CD4-positive, alpha-beta T cell treated with Interferon alpha-2 for 1 hour (primary cell): ENCODE measurements around the gene ARPP19.
"Not testable (repeated sequence)": the region's sequence is repeated elsewhere in the genome, so short reads cannot be mapped to it uniquely, and the experiment has no call there.

Source experiments
- DNase-seq, 2 donors: peaks; one replicate each; pipeline ENCODE4 v3.0.0-alpha.2; 2020 to 2022

Gene ARPP19, protein sequence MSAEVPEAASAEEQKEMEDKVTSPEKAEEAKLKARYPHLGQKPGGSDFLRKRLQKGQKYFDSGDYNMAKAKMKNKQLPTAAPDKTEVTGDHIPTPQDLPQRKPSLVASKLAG

DNA sequence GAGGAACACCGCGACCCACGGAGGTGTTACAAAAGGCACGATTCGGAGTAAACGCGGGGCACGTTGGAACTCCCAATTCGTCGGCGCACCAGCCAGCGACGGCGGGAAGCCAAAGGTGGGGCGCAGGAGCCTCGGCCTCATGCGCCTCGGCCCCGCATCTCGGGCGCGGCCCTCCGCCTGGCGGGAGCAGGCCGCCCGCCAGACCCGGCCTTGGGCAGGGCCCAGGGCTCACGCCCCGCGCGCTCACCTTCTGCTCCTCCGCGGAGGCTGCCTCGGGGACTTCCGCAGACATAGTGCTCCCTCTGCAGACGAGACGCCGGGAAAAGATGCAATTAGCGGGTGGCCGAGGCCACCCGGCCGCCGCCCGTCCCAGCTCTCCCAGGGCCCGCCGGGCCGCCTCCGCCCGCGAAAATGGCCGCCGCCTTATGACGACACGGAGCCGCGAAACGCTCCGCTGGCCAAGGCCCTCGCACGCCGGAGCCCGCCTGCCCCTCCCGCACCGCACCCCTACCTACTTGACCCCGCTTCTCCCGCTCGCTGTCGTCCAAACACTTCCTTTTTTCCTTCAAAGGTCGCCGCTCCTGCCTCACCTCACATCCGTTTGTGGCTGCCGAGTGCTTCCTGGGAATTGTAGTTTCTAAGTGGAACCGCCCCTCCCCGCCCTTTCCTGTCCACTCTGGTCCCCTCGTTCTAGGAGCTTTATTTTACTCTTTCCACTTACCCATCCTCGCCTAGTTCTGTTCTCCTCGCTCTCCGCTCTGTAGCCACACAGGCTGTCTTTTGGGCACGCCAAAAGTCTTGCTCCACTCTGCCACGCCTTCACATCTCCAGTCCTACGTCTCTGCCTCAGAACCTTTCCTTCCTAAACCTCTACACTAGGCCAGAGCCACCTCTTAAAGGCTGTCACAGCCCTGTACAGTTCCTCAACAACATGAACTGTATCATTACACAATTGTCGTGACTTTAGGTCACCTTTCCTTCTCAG is at the start of gene ARPP19:
ARPP19 (minus strand) TSS at position 430 of the 985 bp plus-strand sequence; CDS start at position 292, 138 bp downstream.
- DNase-seq = peak; percentile 88 to 89

DNA sequence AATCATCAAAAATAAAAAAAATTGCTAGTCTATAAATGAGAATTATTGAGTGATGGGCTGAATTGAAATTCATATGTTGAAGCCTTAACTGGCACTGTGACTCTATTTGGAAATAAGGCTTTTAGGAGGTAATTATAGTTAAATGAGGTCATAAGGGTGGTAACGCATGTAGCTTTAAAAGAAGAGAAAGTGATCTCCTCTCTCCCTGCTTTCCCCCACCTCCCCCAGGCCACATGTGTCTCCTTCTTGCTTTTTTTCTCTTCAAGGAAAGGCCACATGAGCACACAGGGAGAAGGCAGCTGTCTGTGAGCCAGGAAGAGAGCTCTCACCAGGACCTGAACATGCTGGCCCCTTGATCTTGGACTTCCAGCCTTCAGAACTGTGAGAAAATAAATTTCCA is 48.2 kb upstream of the ARPP19 start:
- DNase-seq = no peak

DNA sequence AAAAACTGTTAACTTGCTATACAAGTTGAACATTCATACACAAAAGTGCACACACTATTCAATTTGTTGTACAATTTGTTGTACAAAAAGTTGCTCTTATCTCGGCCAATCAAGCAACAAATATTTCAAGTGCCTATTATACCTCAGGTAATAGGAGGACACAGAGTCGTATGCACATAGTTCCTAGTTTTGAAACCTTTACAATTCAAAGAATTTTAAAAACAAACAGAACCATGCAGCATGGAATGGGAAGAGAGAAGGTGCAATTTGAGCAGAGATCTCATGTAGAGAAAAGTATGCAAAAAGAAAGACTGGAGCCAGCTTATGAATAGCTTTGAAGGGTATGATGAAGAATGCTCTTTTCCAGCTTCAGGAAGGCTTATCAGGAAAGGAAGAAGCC is 46.5 kb upstream of the ARPP19 start:
- no peak for DNase-seq

DNA sequence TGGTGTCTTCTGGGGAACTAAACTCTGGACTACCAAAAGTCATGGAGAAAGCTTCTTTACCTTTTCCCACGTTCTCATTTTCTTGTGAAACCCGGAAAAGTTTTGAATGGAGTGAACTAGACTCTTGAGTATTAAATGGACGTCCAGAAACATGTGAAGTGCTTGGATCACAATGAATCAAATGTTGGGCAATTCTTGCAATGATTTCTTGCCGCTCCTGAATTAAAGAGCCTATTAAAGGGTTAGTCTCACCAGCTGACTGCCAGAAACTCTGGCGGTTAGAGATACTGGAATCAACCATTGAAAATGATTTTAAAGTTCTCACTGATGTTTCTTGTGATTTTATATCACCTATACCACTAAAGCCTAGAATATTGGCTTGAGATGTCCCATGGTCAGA is 40.8 kb upstream of the ARPP19 start:
- DNase-seq = no peak

DNA sequence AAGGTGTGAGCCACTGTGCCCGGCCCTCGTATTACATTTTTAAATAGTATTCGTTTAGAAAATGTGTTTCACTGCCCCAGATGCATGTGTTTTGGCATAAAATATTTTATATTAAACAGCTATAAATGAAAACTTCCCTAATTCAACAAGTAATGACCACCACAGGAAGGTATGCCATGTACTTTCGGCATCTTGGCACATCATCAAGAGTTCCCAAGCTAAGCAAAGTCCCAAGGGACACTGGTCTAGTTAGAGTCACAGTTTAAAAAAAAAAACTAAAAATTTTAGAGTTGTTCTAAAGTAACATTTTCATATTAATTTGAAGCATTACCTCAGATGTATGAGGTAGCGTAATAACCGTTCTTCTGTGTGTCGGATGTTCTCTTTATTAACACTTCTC is 15.6 kb upstream of the ARPP19 start:
- no peak for DNase-seq

DNA sequence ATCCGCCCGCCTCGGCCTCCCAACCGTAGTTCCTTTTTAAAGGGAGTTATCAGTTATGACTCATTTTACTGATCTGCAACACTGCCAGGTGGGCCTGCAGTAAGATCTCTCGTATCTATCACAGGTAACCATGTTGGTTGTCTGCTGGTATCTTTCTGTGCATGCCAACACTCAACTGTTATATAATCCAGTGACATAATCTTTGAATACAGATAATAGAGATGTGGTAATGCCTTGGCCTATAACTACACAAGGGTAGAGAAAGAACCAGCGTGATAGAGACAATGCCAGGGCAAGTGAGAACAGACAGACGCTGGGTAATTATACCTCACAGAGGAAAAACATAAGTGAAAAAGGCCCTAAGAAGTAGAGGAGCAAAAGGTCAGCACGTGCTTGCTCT is 11.0 kb upstream of the ARPP19 start:
- no peak for DNase-seq

DNA sequence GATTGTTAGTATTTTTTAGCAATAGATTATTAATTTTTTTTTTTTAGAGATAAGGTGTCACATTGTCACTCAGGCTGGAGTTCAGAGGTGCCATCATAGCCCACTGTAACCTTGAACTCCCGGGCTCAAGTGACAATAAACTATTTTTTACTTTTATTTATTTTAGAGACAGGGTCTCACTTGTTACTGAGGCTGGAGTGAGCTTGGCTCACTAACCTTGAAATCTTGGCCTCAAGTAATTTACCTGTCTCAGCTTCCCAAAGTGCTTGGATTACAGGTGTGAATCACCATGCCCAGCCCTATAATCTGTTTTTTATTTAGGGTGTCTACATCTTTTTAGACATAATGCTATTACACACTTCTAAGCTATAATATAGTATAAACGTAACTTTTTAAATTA is 7.9 kb upstream of the ARPP19 start:
- DNase-seq = no peak

DNA sequence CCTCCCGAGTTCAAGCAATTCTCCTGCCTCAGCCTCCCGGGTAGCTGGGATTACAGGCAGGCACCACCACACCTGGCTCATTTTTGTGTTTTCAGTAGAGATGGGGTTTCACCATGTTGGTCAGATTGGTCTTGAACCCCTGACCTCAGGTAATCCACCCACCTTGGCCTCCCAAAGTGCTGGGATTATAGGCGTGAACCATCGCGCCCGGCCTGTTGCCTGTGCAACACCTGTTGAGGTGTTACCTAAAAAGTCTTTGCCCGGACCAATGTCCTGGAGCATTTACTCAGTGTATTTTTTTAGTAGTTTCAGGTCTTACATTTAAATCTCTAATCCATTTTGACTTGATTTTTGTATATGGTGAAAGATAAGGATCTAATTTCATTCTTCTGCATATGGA is 6.7 kb upstream of the ARPP19 start:
- not testable (repeated sequence) for DNase-seq

DNA sequence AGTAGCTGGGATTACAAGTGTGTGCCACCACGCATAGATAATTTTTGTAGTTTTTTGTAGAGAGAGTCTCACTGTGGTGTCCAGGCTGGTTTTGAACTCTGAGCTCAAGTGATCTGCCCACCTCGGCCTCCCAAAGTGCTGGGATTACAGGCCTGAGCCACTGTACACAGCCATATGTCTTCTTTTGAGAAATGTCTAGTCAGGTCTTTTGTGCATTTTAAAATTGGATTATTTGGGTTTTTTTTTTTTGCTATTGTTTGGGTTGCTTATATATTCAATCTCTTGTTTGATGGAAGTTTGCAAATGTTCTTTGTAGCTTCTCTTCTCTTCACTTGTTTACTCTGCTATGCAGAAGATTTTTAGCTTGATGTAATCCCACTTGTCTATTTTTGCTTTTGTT is 6.2 kb upstream of the ARPP19 start:
- no peak for DNase-seq

DNA sequence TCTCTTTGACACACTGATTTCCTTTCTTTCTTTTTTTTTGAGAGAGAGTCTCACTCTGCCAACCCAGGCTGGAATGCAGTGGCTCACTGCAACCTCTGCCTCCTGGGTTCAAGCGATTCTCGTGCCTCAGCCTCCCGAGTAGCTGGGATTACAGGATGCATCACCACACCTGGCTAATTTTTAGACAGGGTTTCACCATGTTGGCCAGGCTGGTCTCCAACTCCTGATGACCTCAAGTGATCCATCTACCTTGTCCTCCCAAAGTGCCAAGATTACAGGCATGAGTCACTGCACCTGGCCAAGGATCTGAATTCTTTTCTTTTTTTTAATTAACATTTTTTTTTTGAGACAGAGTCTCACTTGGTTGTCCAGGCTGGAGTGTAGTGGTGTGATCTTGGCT is 5.8 kb upstream of the ARPP19 start:
- DNase-seq = not testable (repeated sequence)

DNA sequence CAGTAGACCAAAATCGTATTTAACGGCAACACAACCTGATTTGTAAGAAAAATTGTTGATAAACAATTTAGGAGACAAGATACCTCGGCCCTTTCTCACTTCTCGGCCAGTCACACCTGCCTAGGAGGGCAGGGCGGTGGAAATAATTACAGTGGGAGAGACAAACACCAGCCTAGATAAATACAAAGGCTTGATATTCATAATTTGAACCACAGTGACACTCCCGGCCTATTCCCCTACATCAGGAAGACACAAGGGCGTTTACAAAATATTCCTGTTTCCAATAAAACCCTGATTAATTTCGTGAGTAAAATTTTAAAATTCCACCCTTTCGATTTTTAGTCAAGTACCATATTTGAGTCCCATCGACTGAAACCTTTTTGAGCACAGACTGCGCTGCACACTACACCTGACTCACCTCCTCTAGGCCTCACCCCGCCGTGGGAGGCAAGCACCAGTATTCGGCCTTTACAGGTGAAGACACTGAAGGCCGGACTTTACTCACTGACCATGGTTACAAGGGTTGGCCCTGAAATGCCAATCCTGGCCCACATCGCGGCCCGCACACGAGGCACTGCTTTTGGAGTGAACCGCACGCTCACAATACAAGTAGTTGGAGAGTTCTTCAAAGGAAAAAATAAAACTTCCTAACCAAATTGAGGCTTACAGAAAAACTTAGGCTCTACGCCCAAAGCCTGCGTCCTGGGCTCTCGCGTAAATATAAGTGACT is 794 bp downstream of the ARPP19 start:
- DNase-seq = peak in 1 of 2 donors; percentile 39

DNA sequence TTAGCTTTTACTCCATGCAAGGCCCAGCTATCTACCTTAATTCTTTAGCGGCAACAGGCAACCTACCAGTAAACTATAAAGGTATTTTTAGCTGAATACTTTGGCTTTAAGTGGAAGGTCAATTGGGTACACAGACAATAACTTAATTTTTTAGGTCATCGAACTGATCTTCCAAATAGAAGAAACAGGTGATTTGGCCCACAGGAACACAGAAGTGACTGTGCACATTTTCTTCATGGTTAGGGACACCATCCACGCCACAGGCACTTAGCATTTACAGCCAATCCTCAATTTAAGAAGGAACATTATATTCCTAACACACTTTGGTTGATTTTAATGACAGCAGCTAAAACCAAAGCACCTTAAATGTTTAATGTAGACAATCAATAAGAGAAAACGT is 1.9 kb downstream of the ARPP19 start:
- DNase-seq = no peak

DNA sequence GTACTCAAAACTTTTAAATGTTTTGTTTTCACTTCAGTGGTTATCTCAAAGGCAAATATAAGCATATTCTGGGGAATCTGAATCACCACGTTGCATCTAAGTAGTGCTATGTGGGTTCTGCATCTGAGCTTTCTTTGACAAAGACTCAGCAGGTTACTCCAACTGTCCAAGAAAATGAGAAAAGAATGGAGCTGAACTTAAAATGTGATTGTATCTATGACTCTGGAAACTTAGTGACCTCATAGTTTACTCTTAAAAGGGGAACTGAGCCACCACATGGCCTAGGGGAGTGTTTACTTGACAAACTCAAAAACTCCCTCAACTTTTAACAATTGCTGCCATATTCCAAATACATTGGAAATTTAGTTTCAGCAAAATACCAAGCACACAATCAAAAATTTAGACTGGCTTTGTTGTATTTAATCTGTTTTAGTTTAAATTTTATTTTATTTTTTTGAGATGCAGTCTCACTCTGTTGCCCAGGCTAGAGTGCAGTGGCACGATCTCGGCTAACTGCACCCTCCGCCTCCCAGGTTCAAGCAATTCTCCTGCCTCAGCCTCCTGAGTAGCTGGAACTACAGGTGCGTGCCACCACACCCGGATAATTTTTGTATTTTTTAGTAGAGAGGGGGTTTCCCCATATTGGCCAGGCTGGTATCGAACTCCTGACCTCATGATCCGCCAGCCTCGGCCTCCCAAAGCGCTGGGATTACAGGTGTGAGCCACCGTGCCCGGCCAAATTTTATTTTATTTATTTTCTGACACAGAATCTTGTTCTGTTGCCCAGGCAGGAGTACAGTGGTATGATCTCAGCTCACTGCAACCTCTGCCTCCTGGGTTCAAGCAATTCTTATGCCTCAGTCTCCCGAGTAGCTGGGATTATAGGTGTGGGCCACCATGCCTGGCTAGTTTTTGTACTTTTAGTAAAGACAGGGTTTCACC is 3.1 kb downstream of the ARPP19 start:
- not testable (repeated sequence) for DNase-seq

DNA sequence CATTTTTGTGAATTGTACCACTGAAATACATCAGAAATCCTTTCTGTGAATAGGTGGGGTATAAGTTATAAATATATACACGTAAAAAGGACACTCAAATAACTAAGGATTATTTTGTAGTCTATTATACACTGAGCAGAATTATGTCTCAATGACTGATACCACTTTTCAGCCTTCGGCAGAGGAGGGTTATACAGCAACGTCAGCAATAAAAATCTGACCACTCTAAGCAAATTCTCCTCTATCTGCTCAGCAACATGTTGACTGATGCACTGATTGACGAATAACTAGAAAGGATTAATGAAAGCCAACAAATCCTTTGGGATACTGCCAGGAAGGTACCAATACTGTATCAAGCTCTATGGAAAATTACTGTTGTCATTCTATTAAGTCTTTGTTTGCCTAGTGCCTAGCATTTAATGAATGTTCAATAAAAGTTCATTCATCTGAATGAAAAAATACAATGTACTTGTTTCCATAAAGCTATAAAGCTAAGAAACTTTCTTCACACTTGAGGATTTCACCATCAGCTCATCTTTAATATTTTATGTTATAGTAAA is 5.2 kb downstream of the ARPP19 start:
- DNase-seq = no peak

DNA sequence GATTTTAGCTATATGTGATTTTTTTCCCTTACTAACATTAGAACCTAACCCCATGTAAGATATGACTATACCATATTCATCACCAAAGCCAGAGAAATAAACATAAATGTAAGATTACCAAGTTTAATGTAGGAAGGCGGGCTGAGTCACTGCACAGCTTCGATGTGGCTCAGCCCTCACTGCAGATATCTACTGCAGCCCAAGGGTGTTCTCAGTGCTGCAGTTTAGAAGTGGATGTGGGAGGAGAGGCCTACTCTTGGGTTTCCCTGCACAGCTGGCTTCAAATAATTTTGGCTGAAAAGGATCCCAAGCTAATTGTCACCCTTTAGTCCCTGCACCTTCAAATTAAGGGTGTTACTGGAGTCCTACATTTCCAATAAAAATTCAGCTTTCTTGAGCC is 9.3 kb downstream of the ARPP19 start:
- DNase-seq = no peak

DNA sequence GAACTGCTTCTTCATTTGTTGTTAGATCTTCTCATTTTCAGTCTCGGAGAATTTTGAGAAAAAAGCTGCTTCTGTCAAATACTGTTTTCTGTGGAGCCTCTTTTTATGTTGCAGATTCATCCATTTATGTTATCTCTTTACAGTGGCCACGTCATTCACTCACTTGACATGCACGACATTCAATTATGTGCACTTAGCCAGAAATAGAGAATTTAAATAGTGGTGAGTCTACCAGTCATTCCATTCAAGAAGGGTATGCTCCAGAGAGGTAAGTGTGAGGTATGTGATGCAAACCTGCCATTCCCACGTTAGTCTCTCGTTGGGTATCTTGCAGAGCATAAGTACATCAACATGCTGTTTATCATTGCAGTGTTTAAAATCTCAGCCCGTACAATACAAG is 9.8 kb downstream of the ARPP19 start:
- no peak for DNase-seq

DNA sequence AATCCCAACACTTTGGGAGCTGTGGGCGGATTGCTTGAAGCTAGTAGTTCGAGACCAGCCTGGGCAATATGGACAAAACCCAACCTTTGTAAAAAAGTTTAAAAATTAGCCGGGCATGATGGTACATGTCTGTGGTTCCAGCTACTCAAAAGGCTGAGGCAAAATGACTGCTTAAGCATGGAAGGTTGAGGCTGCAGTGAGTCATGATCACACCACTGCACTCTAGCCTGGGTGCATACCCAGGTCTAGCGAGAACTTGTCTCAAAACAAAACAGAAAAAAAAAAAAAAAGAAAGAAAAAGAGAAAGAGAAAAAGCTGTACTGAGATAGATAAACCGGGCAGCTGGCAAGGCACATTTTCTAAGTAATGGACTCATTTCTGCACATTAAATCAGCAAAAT is 10.6 kb downstream of the ARPP19 start:
- DNase-seq = peak in 1 of 2 donors; percentile 39

DNA sequence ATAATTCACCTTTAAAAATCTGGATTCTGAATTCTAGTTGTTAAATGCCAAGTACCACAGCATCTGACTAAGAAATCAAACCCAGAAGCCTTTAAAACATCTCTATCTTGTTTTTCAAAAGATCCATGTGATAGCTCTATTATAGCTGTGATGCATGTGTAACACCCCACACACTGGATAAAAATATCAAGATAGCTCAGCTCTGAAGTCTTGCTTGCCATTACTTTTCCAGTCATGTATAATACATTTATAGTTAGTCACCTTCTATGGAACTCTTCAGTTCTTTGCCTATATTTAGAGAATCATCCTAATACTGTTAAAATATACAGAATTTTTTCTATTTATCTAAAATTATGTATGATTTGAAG is 11.6 kb downstream of the ARPP19 start:
- DNase-seq = no peak

DNA sequence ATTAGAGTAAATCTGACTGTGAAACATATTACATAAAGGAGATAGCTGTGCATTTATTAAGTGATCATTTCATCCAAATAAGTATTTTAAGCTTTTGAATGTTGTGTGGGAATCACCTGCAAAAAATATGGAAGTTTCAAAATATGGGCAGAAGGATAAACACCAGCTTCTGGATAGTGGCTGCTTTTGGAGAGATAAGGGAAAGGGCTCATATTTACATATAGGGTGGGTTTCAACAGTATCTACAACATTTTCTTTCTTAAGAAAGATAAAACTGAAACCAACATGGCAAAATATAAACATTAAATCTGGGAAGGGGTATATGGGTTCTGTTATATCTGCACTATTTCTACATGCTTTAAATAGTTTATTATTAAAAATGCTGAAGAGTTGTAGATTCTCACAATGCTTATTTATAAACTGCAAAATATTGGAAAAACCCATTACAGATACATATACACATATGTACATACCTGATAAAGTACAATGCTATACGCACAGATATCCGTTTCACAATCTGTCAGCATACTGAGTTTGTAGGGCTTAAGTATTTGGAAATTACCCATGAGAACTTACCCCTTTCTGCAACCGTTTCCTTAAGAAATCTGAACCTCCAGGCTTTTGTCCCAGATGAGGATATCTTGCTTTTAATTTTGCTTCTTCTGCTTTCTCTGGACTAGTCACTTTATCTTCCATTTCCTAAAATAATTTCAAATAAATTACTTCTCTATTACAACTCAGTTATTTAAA is 12.1 kb downstream of the ARPP19 start:
- DNase-seq = no peak

DNA sequence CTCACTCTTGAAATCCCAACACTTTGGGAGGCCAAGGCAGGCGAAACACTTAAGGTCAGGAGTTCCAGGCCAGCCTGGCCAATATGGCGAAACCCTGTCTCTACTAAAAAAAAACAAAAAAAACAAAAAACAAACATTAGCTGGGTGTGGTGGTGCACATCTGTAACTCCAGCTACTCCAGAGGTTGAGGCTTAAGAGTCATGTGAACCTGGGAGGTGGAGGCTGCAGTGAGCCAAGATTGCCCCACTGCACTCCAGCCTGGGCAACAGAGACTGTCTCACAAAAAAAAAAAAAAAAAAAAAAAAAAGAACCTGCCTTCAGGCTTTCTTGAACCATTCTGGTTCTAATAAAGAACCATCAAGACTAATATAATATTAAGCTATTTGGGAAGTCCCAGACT is 16.5 kb downstream of the ARPP19 start:
- no peak for DNase-seq

DNA sequence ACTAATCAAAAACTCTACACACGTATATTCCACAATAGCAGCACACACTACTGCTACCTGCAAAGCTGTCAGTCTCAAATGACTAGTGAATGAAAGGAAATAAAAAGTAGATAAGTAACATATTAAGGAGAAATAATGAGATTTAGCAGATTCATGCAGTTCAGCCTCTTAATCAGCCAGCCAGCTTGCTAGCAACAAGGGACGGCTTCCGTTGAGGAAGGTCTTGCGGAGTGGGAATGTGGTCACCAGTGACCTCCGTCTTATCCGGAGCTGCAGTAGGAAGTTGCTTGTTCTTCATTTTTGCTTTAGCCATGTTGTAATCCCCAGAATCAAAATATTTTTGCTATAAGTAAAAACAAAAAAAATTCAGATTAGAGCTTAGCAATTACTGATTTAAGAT is 17.1 kb downstream of the ARPP19 start:
- DNase-seq = no peak

DNA sequence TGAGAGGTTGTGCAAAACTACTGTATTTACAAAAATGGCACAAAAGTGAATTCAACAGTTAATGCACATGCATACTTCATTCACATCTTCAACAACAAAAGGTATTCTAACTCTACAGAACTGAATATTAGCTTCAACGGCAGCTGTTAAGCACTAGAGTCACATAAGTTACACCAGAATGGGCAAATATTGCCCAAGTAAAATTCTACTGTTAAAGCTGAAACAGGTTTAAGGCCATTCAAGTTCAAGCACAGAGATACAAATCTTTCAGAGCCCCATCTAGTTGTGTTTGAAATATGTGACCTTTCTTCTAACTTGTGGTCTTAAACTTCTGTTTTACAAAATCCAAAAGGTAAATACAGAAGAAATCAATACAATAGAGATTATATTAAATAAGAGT is 17.6 kb downstream of the ARPP19 start:
- DNase-seq = not testable (repeated sequence)
